G401.6 (cell line): ENCODE data around the gene SEC31A.
"Not testable (repeated sequence)": the region's sequence is repeated elsewhere in the genome, so short reads cannot be mapped to it uniquely, and the experiment has no call there.

Experiments used
- FAIRE-seq: peaks from 2 replicates; lab custom pipeline; 2012; peaks lifted over from hg19 to GRCh38; lab: Jason Lieb, UNC

Gene SEC31A

GRCh38 chr4:82833696-82834313, 57.1 kb downstream of the SEC31A start:
- FAIRE-seq, result no peak

- not testable (repeated sequence) for FAIRE-seq
Measured at GRCh38 chr4:82833060-82833459, 57.9 kb downstream of the SEC31A start.

- no peak for FAIRE-seq
Measured at GRCh38 chr4:82825425-82825824, 65.5 kb downstream of the SEC31A start.

GRCh38 chr4:82823062-82823461, 67.9 kb downstream of the SEC31A start:
- FAIRE-seq, result no peak

GRCh38 chr4:82820689-82821088, 70.3 kb downstream of the SEC31A start:
- FAIRE-seq, result no peak

- FAIRE-seq, result no peak
Measured at GRCh38 chr4:82818664-82819662, 72.0 kb downstream of the SEC31A start.

GRCh38 chr4:82816874-82817273, 74.1 kb downstream of the SEC31A start:
- not testable (repeated sequence) for FAIRE-seq

- no peak for FAIRE-seq
Measured at GRCh38 chr4:82814034-82814433, 76.9 kb downstream of the SEC31A start.

- FAIRE-seq, result no peak
Measured at GRCh38 chr4:82811838-82812341, 79.1 kb downstream of the SEC31A start.

GRCh38 chr4:82811392-82811791, 79.6 kb downstream of the SEC31A start:
- FAIRE-seq, result no peak

- no peak for FAIRE-seq
Measured at GRCh38 chr4:82810176-82810575, 80.8 kb downstream of the SEC31A start.

GRCh38 chr4:82809619-82810018, 81.3 kb downstream of the SEC31A start:
- no peak for FAIRE-seq

GRCh38 chr4:82803746-82804145, 87.2 kb downstream of the SEC31A start:
- no peak for FAIRE-seq

GRCh38 chr4:82802911-82803310, 88.0 kb downstream of the SEC31A start:
- FAIRE-seq, result no peak

GRCh38 chr4:82801910-82802521, 88.9 kb downstream of the SEC31A start:
- FAIRE-seq, result peak; percentile 82

- no peak for FAIRE-seq
Measured at GRCh38 chr4:82799006-82799881, 91.7 kb downstream of the SEC31A start.

GRCh38 chr4:82798168-82799005, 92.6 kb downstream of the SEC31A start, which contains the start of gene SCD5:
TSS of gene SCD5 (minus strand) at chr4:82798796. CDS start at chr4:82798537, 259 bp downstream.
- peak; percentile 45 for FAIRE-seq

GRCh38 chr4:82797405-82798111, 93.4 kb downstream of the SEC31A start:
- no peak for FAIRE-seq

GRCh38 chr4:82797040-82797404, 93.9 kb downstream of the SEC31A start:
- FAIRE-seq, result no peak
